Posterior cingulate gyrus (tissue), 11 donors: Measurements from ENCODE around the gene IRAG1.

ENCODE experiments used
- DNase-seq, 10 donors: peaks; one replicate each; pipeline versions ENCODE4 v3.0.0 to v3.0.0-alpha.2; 2020 to 2021; ENCODE audit warnings: mixed read lengths in 3 of 10
- intact Hi-C: fragments of 100-400 bp; cut with DNase I; formaldehyde crosslinking; loops from one replicate; pipeline ENCODE4 v1.15.1; 2023

The IRAG1 gene, protein sequence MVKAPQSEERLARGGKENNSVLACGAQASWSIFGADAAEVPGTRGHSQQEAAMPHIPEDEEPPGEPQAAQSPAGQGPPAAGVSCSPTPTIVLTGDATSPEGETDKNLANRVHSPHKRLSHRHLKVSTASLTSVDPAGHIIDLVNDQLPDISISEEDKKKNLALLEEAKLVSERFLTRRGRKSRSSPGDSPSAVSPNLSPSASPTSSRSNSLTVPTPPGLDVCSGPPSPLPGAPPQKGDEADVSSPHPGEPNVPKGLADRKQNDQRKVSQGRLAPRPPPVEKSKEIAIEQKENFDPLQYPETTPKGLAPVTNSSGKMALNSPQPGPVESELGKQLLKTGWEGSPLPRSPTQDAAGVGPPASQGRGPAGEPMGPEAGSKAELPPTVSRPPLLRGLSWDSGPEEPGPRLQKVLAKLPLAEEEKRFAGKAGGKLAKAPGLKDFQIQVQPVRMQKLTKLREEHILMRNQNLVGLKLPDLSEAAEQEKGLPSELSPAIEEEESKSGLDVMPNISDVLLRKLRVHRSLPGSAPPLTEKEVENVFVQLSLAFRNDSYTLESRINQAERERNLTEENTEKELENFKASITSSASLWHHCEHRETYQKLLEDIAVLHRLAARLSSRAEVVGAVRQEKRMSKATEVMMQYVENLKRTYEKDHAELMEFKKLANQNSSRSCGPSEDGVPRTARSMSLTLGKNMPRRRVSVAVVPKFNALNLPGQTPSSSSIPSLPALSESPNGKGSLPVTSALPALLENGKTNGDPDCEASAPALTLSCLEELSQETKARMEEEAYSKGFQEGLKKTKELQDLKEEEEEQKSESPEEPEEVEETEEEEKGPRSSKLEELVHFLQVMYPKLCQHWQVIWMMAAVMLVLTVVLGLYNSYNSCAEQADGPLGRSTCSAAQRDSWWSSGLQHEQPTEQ

DNA sequence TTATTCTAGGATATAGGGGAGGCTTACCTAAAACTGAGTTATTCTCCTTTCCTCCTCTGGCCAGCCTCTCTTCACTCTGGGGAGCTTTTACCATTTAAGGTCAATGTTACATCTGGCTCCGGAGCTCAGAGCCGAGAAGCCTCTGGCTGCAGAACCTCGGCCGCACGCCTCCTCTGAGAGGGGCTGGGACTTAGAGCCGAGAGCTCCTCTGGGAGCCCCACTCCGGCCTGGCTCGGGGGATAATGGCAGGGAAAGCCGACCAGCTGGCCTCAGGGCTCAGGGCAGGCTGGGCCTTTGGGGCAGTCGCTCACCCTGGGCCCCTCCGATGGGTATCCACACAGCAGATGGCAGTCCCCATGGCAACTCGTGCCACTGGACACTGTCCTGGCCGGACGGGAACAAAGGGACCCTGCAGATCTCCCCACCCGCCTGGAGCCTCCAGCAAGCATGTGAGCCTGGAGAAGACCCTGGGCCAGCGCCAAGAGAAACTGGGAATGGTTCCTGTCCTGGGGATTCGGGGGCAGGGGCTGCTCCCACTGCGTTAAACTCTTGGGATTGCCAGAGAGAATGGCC is at the start of gene IRAG1:
Gene IRAG1, minus strand, starts transcription at position 247 of the 573 bp plus-strand sequence. Its CDS starts 153 bp downstream, at position 94.
- intact Hi-C loops, result no loop called here
- peak in 9 of 10 donors; percentile 10 to 86 (median 36) for DNase-seq

DNA sequence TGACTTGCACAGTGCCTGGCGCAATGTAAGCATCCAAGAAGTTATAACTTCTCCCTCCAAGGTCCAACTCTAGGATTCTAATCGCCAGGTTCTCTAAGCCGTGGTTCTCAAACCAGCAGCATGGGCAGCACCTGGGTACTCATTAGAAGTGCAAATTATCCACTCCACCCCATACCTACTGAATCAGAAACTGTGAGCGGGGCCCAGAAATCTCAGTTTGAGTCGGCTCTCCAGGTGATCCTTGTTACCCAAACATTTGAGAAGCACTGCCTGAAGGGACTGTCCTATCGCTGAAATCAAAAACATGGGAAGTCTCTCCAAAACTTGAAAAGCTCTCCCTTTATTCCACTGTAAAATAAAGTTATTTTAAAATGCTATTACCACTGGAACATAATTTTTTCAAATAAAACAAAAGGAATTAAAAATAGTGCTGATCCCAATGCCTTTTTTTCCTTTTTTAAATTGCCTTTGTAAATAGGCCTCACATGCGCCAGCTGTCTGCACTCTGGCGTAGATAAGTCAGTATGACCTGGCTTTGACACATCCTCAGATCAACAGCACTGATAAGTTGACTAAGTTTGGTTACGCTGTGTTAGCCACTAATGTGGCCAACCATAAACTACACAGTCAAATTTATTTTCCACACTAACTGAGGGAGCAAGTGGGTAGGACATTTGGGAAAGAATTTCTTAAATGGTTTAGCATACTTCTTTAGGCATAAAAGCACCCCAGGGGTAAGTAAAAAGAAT is 49.1 kb upstream of the IRAG1 start:
- intact Hi-C loops, result no loop called here
- DNase-seq, result no peak

- peak; percentile 81 to 99 (median 93) for DNase-seq
- intact Hi-C loops, result loop anchor here (1.0 to 10.0 kb wide), 3 partner anchors 109 to 329 kb away; partner anchors contain the start of gene LYVE1
These were observed 42.2 kb upstream of the IRAG1 start for GRCh38 chr11:10735481-10736475.

GRCh38 chr11:10731064-10731680 is 37.6 kb upstream of the IRAG1 start:
- intact Hi-C loops, result loop anchor here (10.0 kb wide), 1 partner anchor 166 kb away; the partner anchor contains the start of gene LYVE1
- DNase-seq, result no peak

GRCh38 chr11:10730151-10730550 is 36.6 kb upstream of the IRAG1 start:
- DNase-seq, result no peak
- intact Hi-C loops, result loop anchor here (10.0 kb wide), 1 partner anchor 165 kb away; the partner anchor contains the start of gene LYVE1

- intact Hi-C loops, result no loop called here
- DNase-seq, result no peak
These were observed 35.4 kb upstream of the IRAG1 start for GRCh38 chr11:10728789-10729472.

GRCh38 chr11:10728154-10728553 is 34.6 kb upstream of the IRAG1 start:
- intact Hi-C loops, result no loop called here
- DNase-seq, result no peak

GRCh38 chr11:10727146-10727851 is 33.7 kb upstream of the IRAG1 start:
- intact Hi-C loops, result no loop called here
- no peak for DNase-seq

- no peak for DNase-seq
- intact Hi-C loops, result no loop called here
These were observed 32.3 kb upstream of the IRAG1 start for GRCh38 chr11:10725907-10726253.

DNA sequence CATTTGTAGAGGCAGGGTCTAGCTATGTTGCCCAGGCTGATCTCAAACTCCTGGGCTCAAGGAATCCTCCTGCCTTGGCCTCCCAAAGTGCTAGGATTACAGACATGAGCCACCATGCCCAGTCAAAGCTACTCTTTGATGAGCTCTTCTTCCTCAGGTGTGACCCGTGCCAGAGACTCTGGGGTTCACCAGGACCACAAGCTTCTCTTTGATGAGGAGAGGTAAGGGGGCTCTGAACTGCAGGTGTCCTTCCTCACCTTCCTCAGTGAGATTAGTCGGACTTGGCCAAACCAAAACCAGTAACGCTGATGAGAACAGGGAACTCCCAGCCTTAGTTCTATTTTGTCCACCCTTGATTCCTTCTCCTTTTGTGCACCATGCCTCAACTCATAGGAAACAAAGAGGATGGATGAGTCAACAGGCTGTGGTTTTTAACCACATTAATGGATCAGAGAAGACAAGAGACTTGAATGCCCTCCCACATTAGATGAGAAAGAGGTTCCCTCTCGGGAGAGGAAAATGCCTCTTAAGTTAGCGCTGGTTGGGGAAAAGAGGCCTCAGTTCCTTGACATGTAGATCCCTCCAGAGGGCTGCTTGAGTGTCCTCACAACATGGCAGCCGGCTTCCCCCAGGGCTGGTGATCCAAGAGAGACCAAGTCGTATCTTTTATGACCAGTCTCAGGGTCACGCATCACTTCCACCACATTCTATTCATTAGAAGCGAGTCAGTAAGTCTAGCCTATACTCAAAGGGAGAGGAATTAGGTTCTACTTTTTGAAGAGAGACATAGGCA is 31.8 kb upstream of the IRAG1 start:
- DNase-seq, result no peak
- intact Hi-C loops, result no loop called here

DNA sequence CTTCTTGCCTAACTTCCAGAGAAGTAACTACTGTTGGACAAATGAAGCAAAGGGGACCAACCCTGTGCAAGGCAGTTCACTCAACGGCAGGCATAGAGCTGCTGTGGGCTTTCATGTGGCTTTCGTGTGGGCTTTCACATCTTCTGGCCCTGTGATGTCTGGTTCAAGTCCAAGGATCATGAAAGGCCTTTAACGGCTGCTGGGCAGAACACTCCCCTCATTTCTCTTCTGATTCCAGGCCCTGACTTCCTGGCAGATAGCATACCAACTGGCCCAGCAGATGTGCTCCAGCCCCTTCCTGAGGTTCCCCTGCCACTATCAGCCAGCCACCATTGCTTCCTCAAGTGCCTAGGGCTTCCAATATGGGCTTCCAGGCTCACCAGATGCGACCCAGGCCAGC is 28.8 kb upstream of the IRAG1 start:
- DNase-seq, result no peak
- intact Hi-C loops, result no loop called here

DNA sequence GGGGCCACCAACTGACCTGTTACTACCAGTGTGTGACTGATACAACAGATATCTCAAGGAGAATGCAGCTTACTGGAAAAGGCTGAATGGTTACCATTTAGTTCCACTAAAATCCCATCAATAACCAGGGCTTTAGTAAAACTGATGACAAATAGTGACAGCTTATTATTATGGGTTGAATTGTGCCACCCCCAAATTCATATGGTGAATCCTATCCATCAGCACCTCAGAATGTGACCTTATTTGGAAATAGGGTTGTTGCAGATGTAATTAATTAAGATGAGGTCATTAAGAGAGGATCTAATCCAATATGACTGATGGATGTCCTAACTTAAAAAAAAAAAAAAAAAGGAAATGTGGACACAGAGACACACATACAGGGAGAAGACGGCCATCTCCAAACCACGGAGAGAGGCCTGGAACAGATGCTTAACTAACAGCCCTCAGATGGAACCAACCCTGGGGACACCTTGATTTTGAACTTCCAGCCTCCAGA is 27.4 kb upstream of the IRAG1 start:
- no peak for DNase-seq
- intact Hi-C loops, result no loop called here

- intact Hi-C loops, result no loop called here
- DNase-seq, result no peak
These were observed 26.1 kb upstream of the IRAG1 start for GRCh38 chr11:10719616-10720015.

DNA sequence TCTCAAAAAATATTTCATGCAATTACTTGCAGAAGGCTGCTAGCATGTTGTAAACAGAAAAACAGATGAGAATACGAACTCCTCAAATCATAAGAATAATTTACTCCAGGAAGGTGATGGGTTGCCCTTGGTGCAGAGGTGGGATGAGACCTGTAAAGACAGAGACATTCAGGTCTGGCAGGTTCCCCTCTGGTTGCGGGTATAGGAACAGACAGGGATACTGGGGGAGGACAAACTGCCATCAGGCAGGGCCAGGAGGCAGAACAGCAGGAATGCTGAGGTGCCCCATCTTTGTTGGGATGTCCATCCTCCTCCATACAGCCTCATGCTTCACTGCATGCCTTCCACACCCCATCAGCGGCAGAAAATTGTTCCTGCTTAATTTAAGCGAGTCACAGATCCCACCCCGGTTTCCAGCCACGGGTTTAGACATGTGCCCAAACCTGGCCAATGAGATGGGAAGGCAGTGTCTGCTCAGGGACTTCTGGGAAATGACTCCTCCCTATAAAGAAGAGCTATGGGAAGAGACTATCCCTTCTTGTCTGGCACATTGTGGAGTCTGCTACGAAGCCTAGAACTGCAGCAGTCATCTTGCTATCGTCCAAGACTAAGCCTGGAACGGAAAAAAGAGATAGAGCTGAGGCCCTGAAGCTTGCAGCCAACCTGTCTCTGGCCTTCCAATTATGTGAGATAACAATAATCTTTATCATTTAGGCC is 23.1 kb upstream of the IRAG1 start:
- intact Hi-C loops, result no loop called here
- no peak for DNase-seq

DNA sequence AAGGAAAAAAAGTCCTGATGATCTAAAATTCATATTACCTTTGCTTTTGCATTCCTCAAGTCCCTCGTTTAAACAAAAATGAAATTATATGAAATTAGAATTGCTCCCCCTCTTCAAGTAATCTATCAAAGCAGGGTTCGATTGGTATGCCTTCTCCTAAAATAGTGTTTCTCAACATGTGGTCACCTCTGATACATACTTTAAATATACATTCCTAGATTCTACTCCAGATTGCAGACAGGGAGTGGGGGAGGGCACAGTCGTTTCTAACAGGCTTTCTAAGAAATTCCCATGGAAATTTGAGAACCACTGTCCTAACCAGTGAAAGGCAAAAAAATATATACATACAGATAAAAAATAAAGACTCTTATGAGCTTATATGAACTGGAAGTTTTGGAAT is 22.6 kb upstream of the IRAG1 start:
- DNase-seq, result no peak
- intact Hi-C loops, result no loop called here

- intact Hi-C loops, result no loop called here
- peak in 5 of 10 donors; percentile 17 to 82 (median 39) for DNase-seq
These were observed 22.0 kb upstream of the IRAG1 start for GRCh38 chr11:10715571-10715970.
